T-helper 9 cell (primary cell): ENCODE results near the gene CEP85.
A peak's percentile ranks its signal among the peaks of the same experiment; 100 is the strongest.

Experiments
- DNase-seq: peaks from one replicate; pipeline ENCODE4 v3.0.0-alpha.2; 2020

The CEP85 gene

DNA sequence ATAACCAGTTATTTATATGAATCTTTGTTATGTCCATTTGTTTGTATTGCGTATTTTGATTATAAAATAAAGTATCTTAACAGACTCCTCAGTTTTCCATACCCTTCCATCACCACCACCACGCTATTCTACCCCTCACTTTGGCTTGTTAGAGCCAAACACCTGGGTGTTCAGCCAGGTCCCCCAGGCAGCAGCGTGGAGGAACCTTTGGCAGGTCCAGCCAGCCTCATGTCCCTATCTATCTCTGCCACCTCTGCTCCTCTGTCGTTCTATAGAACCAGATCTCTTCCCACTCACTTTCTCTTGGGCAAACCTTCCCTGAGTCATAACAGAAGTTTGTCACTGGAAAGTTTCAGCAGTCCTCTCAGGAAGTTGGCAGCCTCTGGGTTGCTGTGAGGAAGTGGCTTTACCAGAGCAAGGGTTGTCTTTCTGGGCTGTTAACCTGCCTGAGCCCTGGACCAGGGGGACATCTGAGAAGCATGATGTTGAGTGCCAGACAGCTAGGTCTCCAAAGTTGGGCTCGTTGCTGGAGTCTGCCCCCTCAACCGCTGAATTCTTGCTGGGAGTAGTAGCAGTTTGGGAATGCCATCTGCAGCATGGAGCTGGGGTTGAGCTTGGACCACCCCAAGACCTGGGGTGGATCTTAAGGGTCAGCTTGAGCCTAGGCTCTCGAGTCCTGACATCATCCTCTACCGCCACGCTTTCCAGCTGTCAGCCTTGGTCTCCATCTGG lies 44.9 kb downstream of the CEP85 start:
- no peak for DNase-seq

GRCh38 chr1:26279456-26280332 lies 45.7 kb downstream of the CEP85 start, which contains the start of gene SH3BGRL3:
SH3BGRL3 (plus strand) TSS chr1:26280086; CDS start chr1:26280156, 70 bp downstream.
- peak; percentile 82 for DNase-seq

DNA sequence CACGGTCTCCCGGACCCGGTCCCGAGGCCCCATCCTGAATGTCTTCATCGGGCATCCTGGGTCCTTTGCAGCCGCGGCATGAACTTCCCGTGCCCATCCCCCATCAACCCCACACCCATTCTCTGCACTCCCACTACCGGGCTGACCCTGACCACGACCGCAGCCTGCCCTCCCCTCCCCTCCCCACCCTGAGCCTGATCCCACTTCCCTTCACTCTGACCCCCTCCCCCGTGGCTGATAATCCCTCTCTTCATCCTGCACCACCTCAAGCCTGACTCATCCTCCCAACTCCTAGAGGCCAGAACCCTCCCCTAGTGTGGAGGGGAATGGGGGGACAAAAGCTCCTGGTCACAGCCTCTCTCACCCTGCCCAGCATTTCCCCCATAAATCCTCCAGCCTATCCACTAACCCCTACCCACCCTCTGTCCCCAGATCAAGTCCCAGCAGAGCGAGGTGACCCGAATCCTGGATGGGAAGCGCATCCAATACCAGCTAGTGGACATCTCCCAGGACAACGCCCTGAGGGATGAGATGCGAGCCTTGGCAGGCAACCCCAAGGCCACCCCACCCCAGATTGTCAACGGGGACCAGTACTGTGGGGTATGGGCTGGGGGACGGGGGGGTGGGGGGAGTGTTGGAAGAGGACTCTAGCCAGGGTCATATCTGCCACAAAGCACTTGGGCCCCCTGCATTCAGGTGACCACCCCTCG lies 46.5 kb downstream of the CEP85 start:
- DNase-seq: no peak

- no peak for DNase-seq
Measured at GRCh38 chr1:26281091-26281958, 47.3 kb downstream of the CEP85 start.

DNA sequence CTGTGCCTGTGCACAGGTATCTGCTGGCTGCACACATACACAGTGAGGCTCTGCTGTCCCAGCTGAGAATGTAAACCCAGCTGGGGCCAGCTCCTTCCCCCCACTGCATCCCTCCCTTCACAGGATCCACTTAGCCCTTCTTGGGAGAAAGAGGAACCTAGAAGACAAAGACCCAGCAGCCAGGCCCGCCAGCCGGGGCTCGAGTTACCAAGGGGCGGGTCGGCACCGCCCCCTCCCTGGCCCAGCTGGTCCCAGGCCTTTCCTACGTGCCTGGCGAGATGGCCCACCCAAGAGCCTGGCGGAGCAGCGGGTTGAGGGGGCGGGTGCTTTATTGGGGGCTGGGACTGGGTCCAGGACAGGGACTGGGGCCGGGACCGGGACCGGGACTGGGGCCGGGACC lies 48.0 kb downstream of the CEP85 start:
- DNase-seq: no peak

DNA sequence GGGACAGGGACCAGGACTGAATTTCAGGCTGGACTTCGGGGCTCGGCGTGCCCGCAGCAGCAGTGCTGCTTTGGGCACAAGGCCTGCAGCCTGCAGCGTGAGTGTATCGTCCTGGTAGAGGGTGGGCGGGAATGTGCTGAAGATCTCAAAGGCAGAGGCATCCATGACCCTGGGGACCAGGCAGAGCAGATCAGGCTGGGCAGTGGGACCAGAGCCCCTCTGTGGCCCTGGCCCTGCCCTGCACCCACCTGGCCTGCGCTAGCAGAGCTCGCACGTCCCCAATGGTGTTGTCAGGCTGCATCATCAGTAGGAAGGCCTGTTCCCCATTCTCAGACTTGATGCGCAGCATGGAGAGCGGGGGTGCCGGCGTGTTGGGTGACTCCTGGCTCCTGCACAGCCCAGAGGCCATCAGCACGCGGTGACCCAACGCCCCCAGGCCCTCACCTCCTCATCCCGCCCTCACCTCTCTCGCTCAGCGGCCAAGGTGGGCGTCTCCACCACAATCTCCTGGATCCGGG lies 48.5 kb downstream of the CEP85 start:
- DNase-seq: no peak

DNA sequence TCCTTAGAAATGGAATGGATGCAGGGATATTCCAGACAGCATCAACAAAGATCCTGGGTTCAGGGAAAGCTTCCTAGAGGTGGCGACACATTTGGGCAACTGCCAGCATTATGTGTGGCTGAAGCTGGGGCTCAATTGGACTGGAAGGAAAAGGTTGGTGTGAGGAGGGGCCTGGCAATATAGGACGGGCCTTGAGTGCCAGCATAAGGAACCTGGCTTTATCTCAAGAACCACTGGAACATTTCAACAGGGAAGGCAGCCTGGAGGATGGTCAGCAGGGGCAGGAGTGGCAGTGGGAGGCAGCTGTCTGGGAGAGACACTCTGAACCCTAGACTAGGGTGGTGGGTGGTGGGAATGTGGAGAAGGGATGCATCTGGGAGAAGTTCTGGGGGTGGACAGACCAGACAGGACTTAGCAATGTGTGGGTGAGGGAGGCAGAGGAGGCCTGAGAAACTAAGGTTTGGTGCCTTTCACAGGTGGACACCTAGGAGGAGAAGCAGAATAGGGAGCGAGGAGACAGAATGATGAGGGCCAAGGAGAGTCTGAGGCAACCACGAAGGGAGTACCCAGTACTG lies 49.4 kb downstream of the CEP85 start:
- no peak for DNase-seq

DNA sequence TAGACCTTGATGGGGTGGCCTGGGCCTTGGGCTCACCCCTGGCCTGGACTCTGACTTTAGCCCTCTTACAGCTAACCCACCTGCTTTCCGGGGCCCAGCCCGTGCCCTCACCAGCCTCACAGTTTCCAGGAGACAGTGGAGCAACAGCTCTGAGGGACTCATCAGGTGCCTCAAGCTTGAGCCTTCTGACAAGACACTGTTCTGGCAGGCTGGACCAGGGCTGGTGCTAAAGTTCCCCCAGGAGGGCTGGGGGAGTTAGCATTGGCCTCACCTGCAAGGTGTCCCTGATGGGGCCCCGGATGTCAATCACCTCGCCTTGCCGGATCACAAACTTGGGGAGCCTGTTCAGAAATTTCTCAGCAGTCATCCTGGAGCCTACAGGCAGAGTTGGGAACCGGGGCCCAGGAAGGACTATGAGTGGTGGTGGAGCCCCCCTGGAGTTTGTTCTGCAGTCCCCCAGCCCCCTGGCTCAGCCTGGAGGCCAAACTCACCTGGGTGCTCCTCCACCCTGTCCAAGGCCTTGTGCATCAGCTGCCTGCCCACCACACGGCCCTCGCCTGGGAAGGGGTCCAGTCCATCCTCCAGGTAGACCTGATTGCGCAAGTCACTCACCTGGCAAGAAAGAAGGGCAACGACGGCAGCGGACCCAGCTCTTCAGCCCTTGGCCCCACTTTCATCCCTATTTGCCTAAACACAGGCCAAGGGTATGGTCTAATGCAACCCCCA lies 50.0 kb downstream of the CEP85 start:
- DNase-seq: no peak

DNA sequence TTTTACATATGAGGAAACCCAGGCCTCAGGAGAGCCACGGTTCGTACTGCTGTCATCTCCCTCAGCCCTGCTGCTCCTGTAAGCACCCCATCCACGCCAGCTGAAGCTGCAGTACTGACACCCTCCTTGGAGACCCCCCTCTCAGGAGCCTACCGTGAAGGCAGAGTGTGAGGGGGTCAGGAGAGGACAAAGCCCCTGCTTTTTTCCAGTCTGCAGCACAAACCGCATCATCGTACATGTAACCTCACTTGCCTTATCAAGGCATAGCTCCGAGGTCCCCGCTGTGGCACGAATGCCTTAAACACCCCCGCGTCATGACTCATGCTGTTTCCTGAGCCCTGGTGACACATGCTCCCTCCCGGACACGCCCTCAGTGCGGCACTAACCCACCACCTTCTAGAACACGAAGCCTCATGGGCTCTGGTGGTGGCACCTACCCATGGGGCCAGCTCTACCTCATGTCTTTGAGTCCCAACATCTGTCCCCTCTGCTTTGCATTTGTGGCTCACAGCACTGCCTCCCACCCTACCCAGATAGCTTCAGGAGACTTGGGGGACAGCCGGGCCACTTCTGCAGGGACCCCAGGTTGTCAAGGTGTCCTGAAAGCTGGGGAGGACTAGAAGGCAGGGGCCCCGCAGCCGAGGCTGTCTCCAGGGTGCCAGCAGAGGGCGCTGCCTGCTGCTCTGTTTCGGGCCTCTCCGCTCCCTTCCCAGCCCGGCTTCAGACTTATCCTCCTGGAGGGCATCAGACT lies 50.8 kb downstream of the CEP85 start:
- peak; percentile 87 for DNase-seq

GRCh38 chr1:26285366-26286063 lies 51.5 kb downstream of the CEP85 start:
- DNase-seq: no peak

- DNase-seq: no peak
Measured at GRCh38 chr1:26286064-26286416, 52.0 kb downstream of the CEP85 start.

DNA sequence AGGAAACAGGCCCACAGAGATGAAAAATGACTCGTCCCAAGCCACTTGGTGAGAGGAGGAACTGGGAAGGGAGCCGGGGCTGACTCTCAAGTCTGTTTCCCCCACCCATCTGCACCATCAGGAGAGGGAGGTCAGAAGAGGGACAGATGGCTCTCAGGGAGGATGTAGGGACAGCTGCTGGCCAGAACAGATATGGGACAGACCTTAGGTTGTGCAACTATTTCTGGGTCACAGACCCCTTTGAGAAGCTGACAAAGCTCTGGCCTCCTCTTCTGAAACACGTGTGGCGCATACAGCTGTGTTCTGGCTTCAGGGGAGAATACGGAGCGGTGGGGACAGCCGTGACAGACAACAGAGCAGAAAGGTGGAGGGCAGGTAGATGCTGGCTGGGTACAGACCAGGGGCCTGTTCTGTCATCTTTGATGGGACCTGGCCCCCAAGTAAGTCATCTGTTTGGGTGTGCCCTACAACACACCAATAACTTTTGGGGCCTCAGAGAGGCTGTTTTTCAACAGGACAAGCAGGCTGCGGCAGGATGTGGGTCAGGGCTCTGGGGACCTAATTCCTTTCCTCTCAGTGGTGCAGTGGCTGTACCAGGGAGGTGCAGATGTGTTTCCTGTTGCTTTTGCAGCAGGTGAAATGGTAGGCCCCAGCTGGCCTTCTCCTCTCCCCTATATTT lies 53.2 kb downstream of the CEP85 start:
- peak; percentile 61 for DNase-seq

- DNase-seq: no peak
Measured at GRCh38 chr1:26287811-26288210, 53.8 kb downstream of the CEP85 start.

GRCh38 chr1:26288311-26288941 lies 54.4 kb downstream of the CEP85 start:
- peak; percentile 34 for DNase-seq

GRCh38 chr1:26289158-26290059 lies 55.4 kb downstream of the CEP85 start:
- no peak for DNase-seq

GRCh38 chr1:26290122-26290881 lies 56.3 kb downstream of the CEP85 start:
- DNase-seq: no peak

GRCh38 chr1:26290882-26291261 lies 56.9 kb downstream of the CEP85 start:
- no peak for DNase-seq
